PC-9 (cell line): ENCODE measurements around the gene SNRNP70.

ENCODE experiments used
- EZH2 ChIP-seq: fragments of 200-600 bp; sonication (generic); IDR thresholded peaks from 2 replicates; pipeline ENCODE4 v1.8.0; 2017; ENCODE audit warnings: antibody characterized with exemption, low read depth
- TF ChIP-seq, protein P1 (sequence below): fragments of 200-600 bp; sonication (generic); conservative IDR thresholded peaks from 2 replicates; pipeline ENCODE4 v1.6.1; 2017; ENCODE audit warnings: mixed run types, antibody characterized with exemption, mild to moderate bottlenecking, moderate library complexity

DNA sequence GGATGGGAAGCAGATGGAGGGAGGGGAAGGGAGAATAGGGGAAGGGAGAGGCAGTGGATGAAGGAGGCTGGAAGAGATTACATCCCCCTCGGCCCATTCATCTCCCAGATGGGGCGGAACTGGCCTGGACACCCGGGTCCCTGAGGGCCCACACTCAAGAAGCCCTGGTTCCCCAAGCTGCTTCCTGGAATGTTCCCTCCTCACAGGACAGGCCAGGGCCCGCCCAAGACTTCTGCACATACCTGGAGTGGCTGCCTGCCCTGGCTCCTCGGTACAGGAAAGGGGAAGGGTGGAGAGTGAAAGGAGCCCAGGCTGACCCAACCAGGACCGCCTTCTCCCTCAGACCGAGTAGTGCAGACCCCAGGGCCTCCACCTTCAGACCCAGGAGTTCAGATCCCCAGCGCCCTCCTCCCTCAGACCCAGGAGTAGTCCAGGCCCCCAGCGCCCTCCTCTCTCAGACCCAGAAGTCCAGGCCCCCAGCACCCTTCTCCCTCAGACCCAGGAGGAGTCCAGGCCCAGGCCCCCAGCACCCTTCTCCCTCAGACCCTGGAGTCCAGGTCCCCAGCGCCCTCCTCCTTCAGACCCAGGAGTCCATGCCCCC lies 21.1 kb upstream of the SNRNP70 start:
- TF ChIP-seq, protein P1, sequence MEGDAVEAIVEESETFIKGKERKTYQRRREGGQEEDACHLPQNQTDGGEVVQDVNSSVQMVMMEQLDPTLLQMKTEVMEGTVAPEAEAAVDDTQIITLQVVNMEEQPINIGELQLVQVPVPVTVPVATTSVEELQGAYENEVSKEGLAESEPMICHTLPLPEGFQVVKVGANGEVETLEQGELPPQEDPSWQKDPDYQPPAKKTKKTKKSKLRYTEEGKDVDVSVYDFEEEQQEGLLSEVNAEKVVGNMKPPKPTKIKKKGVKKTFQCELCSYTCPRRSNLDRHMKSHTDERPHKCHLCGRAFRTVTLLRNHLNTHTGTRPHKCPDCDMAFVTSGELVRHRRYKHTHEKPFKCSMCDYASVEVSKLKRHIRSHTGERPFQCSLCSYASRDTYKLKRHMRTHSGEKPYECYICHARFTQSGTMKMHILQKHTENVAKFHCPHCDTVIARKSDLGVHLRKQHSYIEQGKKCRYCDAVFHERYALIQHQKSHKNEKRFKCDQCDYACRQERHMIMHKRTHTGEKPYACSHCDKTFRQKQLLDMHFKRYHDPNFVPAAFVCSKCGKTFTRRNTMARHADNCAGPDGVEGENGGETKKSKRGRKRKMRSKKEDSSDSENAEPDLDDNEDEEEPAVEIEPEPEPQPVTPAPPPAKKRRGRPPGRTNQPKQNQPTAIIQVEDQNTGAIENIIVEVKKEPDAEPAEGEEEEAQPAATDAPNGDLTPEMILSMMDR = no peak
- no peak for TF ChIP-seq EZH2
